ENCODE measurements around the gene DAAM1.

The DAAM1 gene

GRCh38 chr14:59188461-59189090 is at the start of gene DAAM1:
Gene DAAM1 (plus strand): TSS chr14:59188667. CDS start chr14:59263478, 74,811 bp downstream.
- DNase-seq, result peak; percentile 93 to 94

DNA sequence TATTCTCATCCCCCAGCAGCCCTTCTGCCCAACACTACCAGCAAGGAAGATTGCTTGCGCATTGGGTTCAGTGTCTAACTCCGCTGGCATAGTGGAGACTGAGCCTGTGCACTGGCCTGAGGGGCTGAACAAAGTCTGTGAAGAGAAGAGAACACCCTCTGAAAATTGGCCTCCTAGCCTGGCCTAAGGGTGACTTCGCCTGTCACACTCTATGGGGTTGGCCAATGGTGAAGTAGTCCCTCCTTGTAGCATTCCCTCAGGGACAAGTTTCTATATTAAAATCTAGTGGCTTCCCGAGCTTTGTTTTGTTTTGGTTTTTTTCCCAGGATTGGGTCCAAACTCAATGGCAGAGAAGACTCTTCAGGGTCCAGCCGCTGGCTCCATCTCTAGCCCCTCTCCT is 49.1 kb upstream of the DAAM1 start:
- DNase-seq, result no peak

- DNase-seq, result no peak
Measured at GRCh38 chr14:59140106-59140843, 48.2 kb upstream of the DAAM1 start.

DNA sequence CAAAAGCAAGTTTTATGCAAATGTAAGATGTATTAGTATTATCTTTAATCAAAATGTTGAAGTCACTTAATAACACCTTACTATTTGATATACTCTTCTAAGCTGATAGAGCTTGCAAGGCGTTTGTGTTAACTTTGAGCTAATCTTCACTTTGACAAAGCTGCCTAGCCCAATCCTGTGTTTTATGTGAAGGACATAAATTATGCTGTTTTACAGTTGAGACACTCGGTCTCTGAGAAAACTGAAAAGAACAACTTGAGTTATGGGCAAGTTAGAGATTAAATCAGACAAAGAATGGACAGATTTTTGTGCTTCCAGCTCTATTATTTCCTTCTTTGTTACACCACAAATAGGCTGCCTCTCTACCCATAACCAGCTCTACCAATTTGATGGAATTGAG is 42.0 kb upstream of the DAAM1 start:
- DNase-seq, result no peak

- no peak for DNase-seq
Measured at GRCh38 chr14:59147007-59147406, 41.5 kb upstream of the DAAM1 start.

GRCh38 chr14:59148334-59148900 is 40.0 kb upstream of the DAAM1 start:
- DNase-seq, result no peak

DNA sequence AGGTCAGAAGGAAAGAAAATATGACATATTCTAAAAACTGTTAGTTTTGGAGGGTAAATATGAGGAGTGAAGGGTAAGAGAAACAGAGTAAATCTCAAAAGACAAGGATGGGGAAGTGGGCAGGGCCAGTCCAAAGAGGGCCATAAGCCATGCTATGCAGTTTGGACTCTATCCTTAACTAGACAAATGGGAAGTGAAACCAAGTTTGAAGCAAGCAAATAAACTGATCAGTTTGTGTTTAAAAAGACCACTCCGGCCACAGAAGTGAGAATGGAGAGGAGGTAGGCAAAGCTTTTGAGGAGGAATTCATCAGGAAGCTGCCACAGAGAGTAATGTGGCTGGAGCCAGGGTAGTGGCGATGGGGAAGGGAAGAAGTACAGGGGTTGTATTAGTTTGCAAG is 37.5 kb upstream of the DAAM1 start:
- no peak for DNase-seq

- no peak for DNase-seq
Measured at GRCh38 chr14:59154373-59154772, 34.1 kb upstream of the DAAM1 start.

- DNase-seq, result no peak
Measured at GRCh38 chr14:59155886-59156285, 32.6 kb upstream of the DAAM1 start.

- no peak for DNase-seq
Measured at GRCh38 chr14:59159169-59159568, 29.3 kb upstream of the DAAM1 start.

DNA sequence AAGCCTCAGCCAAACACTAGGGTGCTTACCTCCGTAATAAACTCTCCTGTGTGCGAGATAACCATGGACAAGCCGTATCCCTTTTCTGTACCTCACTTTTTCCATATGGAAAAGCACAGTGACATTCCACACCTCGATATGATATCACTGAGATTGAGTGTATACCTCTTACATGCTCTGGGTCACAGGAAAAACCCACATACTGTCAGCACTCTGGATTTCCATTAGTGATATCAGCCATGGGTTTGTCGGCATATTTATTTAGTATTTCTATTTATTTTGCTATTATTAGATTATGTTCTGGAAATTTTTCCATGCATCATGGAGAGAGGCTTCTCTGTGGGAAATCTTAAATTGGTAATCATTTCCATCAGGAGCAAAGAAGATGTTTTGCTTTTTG is 28.0 kb upstream of the DAAM1 start:
- no peak for DNase-seq

DNA sequence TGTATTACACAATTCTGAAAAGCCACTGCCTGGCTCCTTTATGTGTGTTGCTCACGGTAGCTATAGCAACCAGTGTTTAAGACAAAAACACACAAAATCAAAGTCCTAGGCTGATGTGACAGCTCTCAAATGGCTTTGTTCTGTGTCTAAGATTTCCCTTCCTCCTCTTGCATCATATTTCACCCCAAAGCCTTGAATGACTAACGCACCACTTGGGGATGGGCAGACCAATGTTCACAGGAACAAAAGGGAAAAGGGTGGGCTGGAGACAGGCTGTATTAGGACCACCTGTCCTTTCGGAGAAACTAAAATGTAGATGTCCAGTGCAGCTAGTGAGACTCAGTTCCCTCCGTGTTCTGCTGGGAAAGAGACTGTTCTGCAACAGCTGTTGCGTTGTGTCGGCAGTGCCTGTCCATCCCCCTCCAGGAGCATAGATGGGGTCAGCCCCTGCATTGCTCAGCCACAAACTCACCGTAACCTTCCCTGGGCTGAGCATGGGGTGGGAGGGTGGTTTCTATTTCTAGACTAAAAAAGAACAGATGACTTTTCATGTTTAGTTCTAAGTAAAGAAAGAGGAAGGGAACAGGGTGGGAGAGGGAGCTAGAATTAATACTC is 26.8 kb upstream of the DAAM1 start:
- no peak for DNase-seq

DNA sequence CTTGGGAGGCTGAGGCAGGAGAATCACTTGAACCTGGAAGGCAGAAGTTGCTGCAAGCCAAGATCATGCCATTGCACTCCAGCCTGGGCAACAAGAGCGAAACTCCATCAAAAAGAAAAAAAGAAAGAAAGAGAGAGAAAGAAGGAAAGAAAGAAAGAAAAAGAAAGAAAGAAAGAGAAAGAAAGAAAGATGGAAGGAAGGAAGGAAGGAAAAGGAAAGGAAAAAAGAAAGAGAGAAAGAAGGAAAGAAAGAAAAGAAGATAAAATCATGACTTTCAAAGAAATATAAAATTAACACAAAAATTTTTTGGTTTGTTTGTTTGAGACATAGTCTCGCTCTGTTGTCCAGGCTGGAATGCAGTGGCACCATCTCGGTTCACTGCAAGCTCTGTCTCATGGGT is 22.2 kb upstream of the DAAM1 start:
- DNase-seq, result no peak

GRCh38 chr14:59175404-59175803 is 13.1 kb upstream of the DAAM1 start:
- no peak for DNase-seq

- no peak for DNase-seq
Measured at GRCh38 chr14:59176765-59177164, 11.7 kb upstream of the DAAM1 start.

DNA sequence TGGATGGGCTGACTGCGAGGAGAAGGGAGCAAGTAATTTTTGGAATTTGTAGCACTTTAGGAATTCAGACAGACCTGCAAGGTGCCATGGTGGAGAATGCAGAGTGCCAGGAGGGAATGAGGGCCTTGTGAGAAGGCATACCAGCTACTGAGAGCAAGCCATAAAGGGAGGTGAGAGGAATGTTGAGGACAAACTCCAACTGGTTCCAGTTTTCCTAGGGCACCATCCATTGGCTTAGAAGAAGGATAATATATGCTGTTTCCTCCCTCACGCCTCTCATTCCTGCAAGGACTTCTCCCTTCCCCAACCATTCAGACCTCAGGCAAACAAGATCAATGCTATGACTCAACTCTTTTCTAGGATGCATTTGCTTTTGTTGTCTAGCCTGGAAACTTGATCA is 11.2 kb upstream of the DAAM1 start:
- no peak for DNase-seq

- DNase-seq, result no peak
Measured at GRCh38 chr14:59181791-59182190, 6.7 kb upstream of the DAAM1 start.

GRCh38 chr14:59182641-59183040 is 5.8 kb upstream of the DAAM1 start:
- no peak for DNase-seq

GRCh38 chr14:59183150-59183549 is 5.3 kb upstream of the DAAM1 start:
- DNase-seq, result no peak

DNA sequence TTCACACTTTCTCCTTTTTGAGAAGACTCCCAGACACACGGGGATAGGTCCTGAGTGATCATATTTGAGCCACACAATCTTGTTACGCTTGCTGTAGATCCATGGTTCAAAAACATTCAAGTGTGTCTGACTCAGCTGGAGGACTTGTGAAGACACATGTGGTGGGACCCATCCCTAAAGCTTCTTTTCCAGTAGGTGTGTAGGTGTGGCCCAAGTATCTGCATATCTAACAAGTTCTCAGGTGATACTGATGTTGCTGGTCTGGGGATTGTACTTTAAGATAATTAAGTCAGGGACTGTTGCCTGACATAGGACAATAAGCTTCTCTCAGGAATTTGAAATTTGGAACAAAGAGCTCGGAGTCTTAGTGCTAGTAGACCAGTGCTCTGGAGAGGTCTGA is 4.1 kb upstream of the DAAM1 start:
- no peak for DNase-seq

DNA sequence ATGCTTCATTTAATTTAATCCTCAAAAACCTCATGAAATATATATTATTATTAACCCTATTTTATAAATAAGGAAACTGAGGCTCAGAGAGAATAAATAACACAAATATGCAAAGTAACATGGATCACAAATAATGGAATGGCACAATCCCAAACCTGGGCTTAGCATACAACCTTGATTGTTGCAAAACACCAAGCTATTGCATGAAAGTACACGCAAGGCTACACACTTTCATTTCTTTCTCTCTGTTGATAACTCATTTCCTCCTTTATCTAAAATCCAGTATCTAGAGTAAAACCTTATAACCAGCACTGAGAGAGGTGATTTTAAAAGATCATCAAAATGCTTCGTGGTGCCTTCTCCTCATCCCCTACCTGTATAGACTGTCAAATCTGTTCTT is 2.8 kb upstream of the DAAM1 start:
- DNase-seq, result no peak

DNA sequence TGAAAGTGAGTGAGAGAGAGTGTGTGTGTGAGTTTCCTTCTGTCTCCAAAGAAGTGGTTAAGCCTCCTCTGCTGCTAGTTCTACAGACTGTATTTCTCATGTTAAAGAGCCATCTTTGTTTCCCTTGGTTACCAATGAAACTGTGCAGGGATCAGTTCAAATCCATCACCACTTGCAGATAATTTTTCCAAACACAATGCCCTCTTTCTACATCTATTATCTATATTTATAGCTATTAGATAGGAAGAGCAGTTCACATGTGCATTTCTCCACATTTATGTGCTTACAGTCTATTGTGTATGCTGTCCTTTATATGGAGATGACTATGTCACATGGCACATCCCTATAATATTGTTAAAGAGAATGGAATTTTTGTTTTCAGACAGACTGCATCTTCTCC is 2.2 kb upstream of the DAAM1 start:
- no peak for DNase-seq

DNA sequence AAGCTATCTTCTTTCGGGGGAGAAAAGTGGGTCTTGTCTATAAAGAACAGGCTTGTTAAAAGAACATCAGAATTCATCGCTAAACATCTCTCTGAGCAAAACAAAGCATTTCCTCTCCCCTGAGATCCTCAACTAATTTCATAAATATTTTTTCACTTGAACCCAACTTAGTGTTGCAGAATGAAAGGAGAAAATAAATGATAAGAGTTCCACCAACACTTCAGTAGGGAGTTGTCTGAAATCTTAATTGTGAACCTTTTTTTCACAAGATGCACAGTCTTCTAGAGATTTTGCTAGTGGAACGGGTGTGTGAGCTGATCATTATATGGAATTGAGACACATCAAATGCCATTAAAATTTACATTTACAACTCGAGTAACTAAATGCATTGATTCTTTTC is 1.3 kb upstream of the DAAM1 start:
- no peak for DNase-seq

Data from activated CD4-positive, alpha-beta T cell treated with anti-CD3 and anti-CD28 coated beads, Interleukin-2, amount 50 U/mL, for 4 hours (primary cell).